Measurements from ENCODE around the gene VKORC1L1.
"Not testable (repeated sequence)": the region's sequence is repeated elsewhere in the genome, so short reads cannot be mapped to it uniquely, and the experiment has no call there.

DNA sequence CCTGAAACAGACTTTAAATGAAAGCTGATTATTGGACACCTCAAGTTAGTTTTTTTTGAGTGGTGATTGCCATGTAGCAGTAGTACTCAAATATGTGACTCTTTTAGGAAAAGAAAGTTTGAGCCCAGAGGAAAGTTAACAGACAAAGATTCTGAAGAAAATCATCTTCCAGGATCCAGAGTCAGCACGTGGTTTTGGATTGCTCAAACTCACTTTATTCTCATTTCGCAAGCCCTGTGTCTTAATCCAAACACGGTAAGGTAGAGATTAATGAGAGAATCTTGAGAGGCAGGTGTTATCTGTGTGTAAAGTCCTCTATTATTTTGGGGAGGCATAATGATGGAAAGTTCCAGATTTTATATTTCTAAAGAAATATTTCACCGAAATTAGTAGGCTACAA lies 2.8 kb downstream of the VKORC1L1 start:
- TF ChIP-seq EZH2phosphoT487 (IDR thresholded peaks at IDR 0.05; ENCODE audit: borderline replicate concordance): not testable (repeated sequence)
- TF ChIP-seq, protein P1, sequence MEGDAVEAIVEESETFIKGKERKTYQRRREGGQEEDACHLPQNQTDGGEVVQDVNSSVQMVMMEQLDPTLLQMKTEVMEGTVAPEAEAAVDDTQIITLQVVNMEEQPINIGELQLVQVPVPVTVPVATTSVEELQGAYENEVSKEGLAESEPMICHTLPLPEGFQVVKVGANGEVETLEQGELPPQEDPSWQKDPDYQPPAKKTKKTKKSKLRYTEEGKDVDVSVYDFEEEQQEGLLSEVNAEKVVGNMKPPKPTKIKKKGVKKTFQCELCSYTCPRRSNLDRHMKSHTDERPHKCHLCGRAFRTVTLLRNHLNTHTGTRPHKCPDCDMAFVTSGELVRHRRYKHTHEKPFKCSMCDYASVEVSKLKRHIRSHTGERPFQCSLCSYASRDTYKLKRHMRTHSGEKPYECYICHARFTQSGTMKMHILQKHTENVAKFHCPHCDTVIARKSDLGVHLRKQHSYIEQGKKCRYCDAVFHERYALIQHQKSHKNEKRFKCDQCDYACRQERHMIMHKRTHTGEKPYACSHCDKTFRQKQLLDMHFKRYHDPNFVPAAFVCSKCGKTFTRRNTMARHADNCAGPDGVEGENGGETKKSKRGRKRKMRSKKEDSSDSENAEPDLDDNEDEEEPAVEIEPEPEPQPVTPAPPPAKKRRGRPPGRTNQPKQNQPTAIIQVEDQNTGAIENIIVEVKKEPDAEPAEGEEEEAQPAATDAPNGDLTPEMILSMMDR (conservative IDR thresholded peaks at IDR 0.05; ENCODE audit: low read length): not testable (repeated sequence)
